ENCODE measurements around the gene SLC19A1. TPM values are rescaled to one million over a fixed set of nuclear protein-coding genes. Genes with fewer than 3 reads are reported as not detected.
"Not testable (repeated sequence)": the region's sequence is repeated elsewhere in the genome, so short reads cannot be mapped to it uniquely, and the experiment has no call there.

Gene SLC19A1
- polyA plus RNA-seq, 3 donors, result 41.7 to 62.4 (median 53.5) TPM

GRCh38 chr21:45562965-45563364 lies 20.7 kb upstream of the SLC19A1 start:
- DNase-seq (ENCODE audit: extremely low read depth in 1 of 11, low read depth in 9 of 11, low spot score in 4 of 11), result no peak

GRCh38 chr21:45562402-45562801 lies 20.2 kb upstream of the SLC19A1 start:
- peak in 1 of 11 donors; percentile 48 for DNase-seq (ENCODE audit: extremely low read depth in 1 of 11, low read depth in 9 of 11, low spot score in 4 of 11)

- not testable (repeated sequence) for DNase-seq (ENCODE audit: extremely low read depth in 1 of 11, low read depth in 9 of 11, low spot score in 4 of 11)
These were observed 19.0 kb upstream of the SLC19A1 start for GRCh38 chr21:45561241-45561640.

GRCh38 chr21:45560106-45561021 lies 18.1 kb upstream of the SLC19A1 start:
- no peak for DNase-seq (ENCODE audit: extremely low read depth in 1 of 11, low read depth in 9 of 11, low spot score in 4 of 11)

- no peak for DNase-seq (ENCODE audit: extremely low read depth in 1 of 11, low read depth in 9 of 11, low spot score in 4 of 11)
These were observed 17.2 kb upstream of the SLC19A1 start for GRCh38 chr21:45559216-45560105.

- DNase-seq (ENCODE audit: extremely low read depth in 1 of 11, low read depth in 9 of 11, low spot score in 4 of 11), result no peak
These were observed 15.9 kb upstream of the SLC19A1 start for GRCh38 chr21:45558044-45558721.

- no peak for DNase-seq (ENCODE audit: extremely low read depth in 1 of 11, low read depth in 9 of 11, low spot score in 4 of 11)
These were observed 15.4 kb upstream of the SLC19A1 start for GRCh38 chr21:45557616-45558043.

- no peak for DNase-seq (ENCODE audit: extremely low read depth in 1 of 11, low read depth in 9 of 11, low spot score in 4 of 11)
These were observed 14.7 kb upstream of the SLC19A1 start for GRCh38 chr21:45556645-45557615.

- DNase-seq (ENCODE audit: extremely low read depth in 1 of 11, low read depth in 9 of 11, low spot score in 4 of 11), result no peak
These were observed 14.0 kb upstream of the SLC19A1 start for GRCh38 chr21:45556302-45556644.

GRCh38 chr21:45555557-45556301 lies 13.5 kb upstream of the SLC19A1 start:
- peak in 8 of 11 donors; percentile 71 to 88 (median 79) for DNase-seq (ENCODE audit: extremely low read depth in 1 of 11, low read depth in 9 of 11, low spot score in 4 of 11)

GRCh38 chr21:45555251-45555556 lies 13.0 kb upstream of the SLC19A1 start:
- DNase-seq (ENCODE audit: extremely low read depth in 1 of 11, low read depth in 9 of 11, low spot score in 4 of 11), result no peak

GRCh38 chr21:45554477-45555175 lies 12.4 kb upstream of the SLC19A1 start:
- peak in 9 of 11 donors; percentile 51 to 82 (median 71) for DNase-seq (ENCODE audit: extremely low read depth in 1 of 11, low read depth in 9 of 11, low spot score in 4 of 11)

- DNase-seq (ENCODE audit: extremely low read depth in 1 of 11, low read depth in 9 of 11, low spot score in 4 of 11), result no peak
These were observed 10.6 kb upstream of the SLC19A1 start for GRCh38 chr21:45552696-45553391.

GRCh38 chr21:45551783-45552695 lies 9.8 kb upstream of the SLC19A1 start:
- no peak for DNase-seq (ENCODE audit: extremely low read depth in 1 of 11, low read depth in 9 of 11, low spot score in 4 of 11)

GRCh38 chr21:45551316-45551715 lies 9.1 kb upstream of the SLC19A1 start:
- no peak for DNase-seq (ENCODE audit: extremely low read depth in 1 of 11, low read depth in 9 of 11, low spot score in 4 of 11)

Measured in renal cortex interstitium (tissue), 11 donors.